Natural killer cell treated with Interleukin-12 subunit alpha and Interleukin-12 subunit beta and Interleukin-15 and Interleukin-18, amount 100 ng/mL, for 72 hours (primary cell): Measurements from ENCODE around the gene WBP2NL. TPM values are rescaled to one million over a fixed set of nuclear protein-coding genes. Genes with fewer than 3 reads are reported as not detected.

Source experiments
- ATAC-seq, 2 donors: fragments of 150-1000 bp; cut with Tn5 transposase in 1 of 2; sonication (Bioruptor Pico), chemical (Tn5 transposase) in 1 of 2; 2 replicates each; pipeline ENCODE4 v1.10.0; 2021
- DNase-seq: peaks from one replicate; pipeline ENCODE4 v3.0.0; 2022; ENCODE audit warnings: low spot score
- H3K27ac Mint-ChIP-seq, 2 donors: 1 replicate in 1 of 2; 2 replicates in 1 of 2; pipeline ENCODE4 v1.8.0; 2022; ENCODE audit warnings: mixed read lengths in 2 of 2, mild to moderate bottlenecking in 1 of 2, moderate library complexity in 1 of 2
- H3K27me3 Mint-ChIP-seq, 2 donors: 1 replicate in 1 of 2; 2 replicates in 1 of 2; pipeline ENCODE4 v1.8.0; 2022; ENCODE audit warnings: mixed read lengths in 2 of 2
- H3K36me3 Mint-ChIP-seq: one replicate; pipeline ENCODE4 v1.8.0; 2022; ENCODE audit warnings: mixed read lengths
- H3K4me1 Mint-ChIP-seq, 2 donors: 1 replicate in 1 of 2; 2 replicates in 1 of 2; pipeline ENCODE4 v1.8.0; 2022; ENCODE audit warnings: low read depth in 2 of 2, mixed read lengths in 2 of 2, mild to moderate bottlenecking in 1 of 2
- H3K4me3 Mint-ChIP-seq: one replicate; pipeline ENCODE4 v1.8.0; 2022; ENCODE audit warnings: mixed read lengths
- H3K9me3 Mint-ChIP-seq: 2 replicates; pipeline ENCODE4 v1.8.0; 2022; ENCODE audit warnings: mixed read lengths
- total RNA-seq, 2 donors: library from RNA; stranded (reverse); gene quantifications; one replicate each; pipeline ENCODE4 v1.2.3, GENCODE V29; 2022

The WBP2NL gene
- total RNA-seq, 2 donors from 2014 or later = 1.5 to 1.7 TPM

- ATAC-seq = no peak
- H3K36me3 Mint-ChIP-seq = no peaks in the 10 kb centered on the region
- DNase-seq = no peak
- peaks cover 12 to 15% of the 10 kb centered on the region in 2 donors for H3K27me3 Mint-ChIP-seq
- H3K4me3 Mint-ChIP-seq = no peak overlapping the region
- no peak overlapping the region for H3K27ac Mint-ChIP-seq
- peaks cover 5 to 7% of the 10 kb centered on the region in 2 donors for H3K4me1 Mint-ChIP-seq
- H3K9me3 Mint-ChIP-seq = no peaks in the 10 kb centered on the region
Observed at GRCh38 chr22:41970601-41971000, 28.0 kb upstream of the WBP2NL start.

DNA sequence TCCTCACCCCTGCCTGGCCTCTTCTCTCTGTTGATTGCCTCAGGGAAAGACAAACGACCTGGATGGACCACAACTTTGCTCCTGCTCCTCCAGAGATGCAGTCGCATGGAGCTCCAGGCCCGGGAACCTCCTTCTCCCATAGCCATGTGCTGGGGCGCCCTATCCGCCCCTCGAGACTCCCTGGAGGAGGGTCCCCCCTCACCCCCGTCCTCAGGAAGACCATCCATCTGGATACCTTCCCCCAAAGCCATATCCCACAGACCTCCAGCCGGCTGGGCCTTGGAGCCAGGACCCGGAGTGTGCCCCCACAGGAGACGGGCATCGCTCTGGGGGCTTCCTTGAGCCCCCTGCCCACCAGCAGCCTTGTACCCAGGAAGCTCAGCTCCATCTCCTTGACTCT is 27.2 kb upstream of the WBP2NL start:
- no peak overlapping the region for H3K4me3 Mint-ChIP-seq
- H3K4me1 Mint-ChIP-seq = peaks cover 8 to 9% of the 10 kb centered on the region in 2 donors
- peaks cover 18 to 23% of the 10 kb centered on the region in 2 donors for H3K27me3 Mint-ChIP-seq
- no peaks in the 10 kb centered on the region for H3K9me3 Mint-ChIP-seq
- H3K36me3 Mint-ChIP-seq = no peaks in the 10 kb centered on the region
- H3K27ac Mint-ChIP-seq = no peak overlapping the region
- DNase-seq = no peak
- ATAC-seq = no peak

- Mint-ChIP-seq H3K27ac (no peak overlapping the region), H3K4me1 (peaks cover 5% of the 10 kb centered on the region in 2 donors), H3K9me3 (no peaks in the 10 kb centered on the region), H3K4me3 (no peak overlapping the region), H3K36me3 (no peaks in the 10 kb centered on the region), H3K27me3 (peaks cover 30 to 41% of the 10 kb centered on the region in 2 donors)
- ATAC-seq (no peak), DNase-seq (no peak)
Observed at GRCh38 chr22:41974691-41975290, 23.8 kb upstream of the WBP2NL start.

GRCh38 chr22:41975299-41976069 is 23.1 kb upstream of the WBP2NL start:
- H3K27ac Mint-ChIP-seq = no peak overlapping the region
- peak overlapping the region; percentile 63 for H3K4me3 Mint-ChIP-seq
- no peak for DNase-seq
- H3K27me3 Mint-ChIP-seq = peaks cover 30 to 41% of the 10 kb centered on the region in 2 donors
- no peak for ATAC-seq
- no peaks in the 10 kb centered on the region for H3K9me3 Mint-ChIP-seq
- H3K36me3 Mint-ChIP-seq = no peaks in the 10 kb centered on the region
- peaks cover 5% of the 10 kb centered on the region in 2 donors for H3K4me1 Mint-ChIP-seq

GRCh38 chr22:41976070-41976901 is 22.3 kb upstream of the WBP2NL start:
- peak; percentile 67 to 77 for ATAC-seq
- no peak for DNase-seq
- Mint-ChIP-seq H3K36me3 (no peaks in the 10 kb centered on the region), H3K4me3 (peak overlapping the region; percentile 63), H3K27ac (no peak overlapping the region), H3K9me3 (no peaks in the 10 kb centered on the region), H3K27me3 (peaks cover 30 to 41% of the 10 kb centered on the region in 2 donors), H3K4me1 (peaks cover 5% of the 10 kb centered on the region in 2 donors)

DNA sequence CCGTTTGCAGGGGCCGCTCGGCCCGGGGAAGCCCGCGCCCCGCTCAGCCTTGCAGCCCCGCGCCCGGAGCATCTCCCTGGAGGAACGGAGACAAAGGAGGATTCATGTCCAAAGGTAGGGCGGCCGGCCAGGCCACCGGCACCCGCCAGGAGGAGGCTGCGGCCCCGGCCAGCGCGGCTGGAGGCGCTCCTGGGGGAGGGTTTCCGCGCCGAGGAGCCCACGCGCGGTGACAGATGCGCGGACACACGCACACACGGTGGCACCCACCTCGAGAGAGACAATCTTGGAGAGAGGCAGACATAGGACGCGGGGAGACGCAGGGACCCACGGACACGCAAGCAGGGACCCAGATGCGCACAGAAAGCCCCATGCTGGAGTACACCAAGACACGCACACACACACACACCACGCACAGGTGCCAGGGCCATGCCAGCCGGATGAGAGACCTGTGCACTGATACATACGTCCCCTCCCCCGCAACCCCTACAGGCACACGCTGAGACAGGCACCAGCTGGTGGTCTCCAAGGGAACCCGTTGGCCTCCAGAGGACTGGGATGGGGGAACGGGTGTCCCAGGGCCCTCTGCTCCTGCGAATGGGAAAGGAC is 21.5 kb upstream of the WBP2NL start:
- Mint-ChIP-seq H3K27me3 (peaks cover 30 to 41% of the 10 kb centered on the region in 2 donors), H3K4me3 (no peak overlapping the region), H3K27ac (no peak overlapping the region), H3K4me1 (peaks cover 5% of the 10 kb centered on the region in 2 donors), H3K36me3 (no peaks in the 10 kb centered on the region), H3K9me3 (no peaks in the 10 kb centered on the region)
- ATAC-seq = no peak
- no peak for DNase-seq

GRCh38 chr22:41978732-41979131 is 19.9 kb upstream of the WBP2NL start:
- H3K27ac Mint-ChIP-seq = no peak overlapping the region
- no peaks in the 10 kb centered on the region for H3K9me3 Mint-ChIP-seq
- H3K4me1 Mint-ChIP-seq = peaks cover 5% of the 10 kb centered on the region in 2 donors
- H3K36me3 Mint-ChIP-seq = no peaks in the 10 kb centered on the region
- H3K27me3 Mint-ChIP-seq = peaks cover 21 to 42% of the 10 kb centered on the region in 2 donors
- no peak for DNase-seq
- H3K4me3 Mint-ChIP-seq = no peak overlapping the region
- ATAC-seq = no peak

- no peak for ATAC-seq
- no peak overlapping the region for H3K27ac Mint-ChIP-seq
- no peaks in the 10 kb centered on the region for H3K9me3 Mint-ChIP-seq
Observed at GRCh38 chr22:41979423-41980250, 19.0 kb upstream of the WBP2NL start.

DNA sequence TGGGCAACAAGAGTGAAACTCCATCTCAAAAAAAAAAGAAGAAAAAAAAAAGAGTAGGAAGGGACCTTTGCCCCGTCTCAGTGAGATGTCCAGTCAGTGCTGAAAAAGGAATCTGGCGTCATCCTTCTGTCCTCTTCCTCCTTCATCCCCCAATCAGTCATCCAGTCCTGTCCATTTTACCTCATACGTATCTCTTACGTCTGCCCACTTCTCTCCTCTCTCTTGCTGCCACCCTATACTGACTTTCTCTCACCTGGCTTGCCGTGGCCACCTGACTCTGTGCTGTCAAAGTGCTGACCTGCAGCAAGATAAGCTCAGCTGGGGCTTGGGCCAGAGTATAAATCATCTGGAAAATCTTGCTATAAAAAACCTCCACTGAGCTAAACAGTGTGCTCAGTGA is 15.7 kb upstream of the WBP2NL start:
- Mint-ChIP-seq H3K36me3 (no peaks in the 10 kb centered on the region), H3K9me3 (no peaks in the 10 kb centered on the region), H3K27ac (no peak overlapping the region), H3K4me3 (no peak overlapping the region), H3K4me1 (no peaks in the 10 kb centered on the region), H3K27me3 (peaks cover 7 to 24% of the 10 kb centered on the region in 2 donors)
- ATAC-seq (no peak), DNase-seq (no peak)

More at GRCh38 chr22:41979423-41980250, 19.0 kb upstream of the WBP2NL start:
- peaks cover 21 to 42% of the 10 kb centered on the region in 2 donors for H3K27me3 Mint-ChIP-seq
- no peak for DNase-seq
- peaks cover 5% of the 10 kb centered on the region in 2 donors for H3K4me1 Mint-ChIP-seq
- no peak overlapping the region for H3K4me3 Mint-ChIP-seq
- H3K36me3 Mint-ChIP-seq = no peaks in the 10 kb centered on the region

- H3K27me3 Mint-ChIP-seq = peaks cover 1 to 19% of the 10 kb centered on the region in 2 donors
- DNase-seq (no peak), ATAC-seq (no peak)
- no peak overlapping the region for H3K4me3 Mint-ChIP-seq
- H3K4me1 Mint-ChIP-seq = no peaks in the 10 kb centered on the region
- no peaks in the 10 kb centered on the region for H3K9me3 Mint-ChIP-seq
- H3K36me3 Mint-ChIP-seq = no peaks in the 10 kb centered on the region
- H3K27ac Mint-ChIP-seq = no peak overlapping the region
Observed at GRCh38 chr22:41983513-41984405, 14.8 kb upstream of the WBP2NL start.

DNA sequence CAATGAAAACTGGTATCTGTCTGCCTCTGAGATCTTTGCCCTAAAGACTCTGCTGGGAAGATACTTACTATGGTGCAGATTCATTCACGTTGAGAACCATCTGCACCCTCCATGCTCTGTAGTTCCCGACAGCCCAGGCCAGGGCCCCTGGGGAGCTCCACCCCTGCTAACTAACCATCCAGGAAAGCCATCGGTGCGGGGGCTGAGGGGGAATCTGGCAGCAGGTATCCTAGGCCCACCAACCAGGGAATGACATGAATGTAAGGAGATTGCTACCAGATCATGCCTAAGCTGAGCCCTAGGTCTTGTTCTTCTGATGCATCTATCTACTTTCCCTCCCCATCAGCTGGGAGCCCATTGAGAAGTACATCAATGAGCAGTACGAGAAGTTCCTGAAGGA is 11.3 kb upstream of the WBP2NL start:
- no peaks in the 10 kb centered on the region for H3K36me3 Mint-ChIP-seq
- peaks cover 0 to 11% of the 10 kb centered on the region in 2 donors for H3K27me3 Mint-ChIP-seq
- DNase-seq = no peak
- no peak for ATAC-seq
- no peaks in the 10 kb centered on the region for H3K4me1 Mint-ChIP-seq
- no peaks in the 10 kb centered on the region for H3K9me3 Mint-ChIP-seq
- H3K27ac Mint-ChIP-seq = no peak overlapping the region
- H3K4me3 Mint-ChIP-seq = no peak overlapping the region

DNA sequence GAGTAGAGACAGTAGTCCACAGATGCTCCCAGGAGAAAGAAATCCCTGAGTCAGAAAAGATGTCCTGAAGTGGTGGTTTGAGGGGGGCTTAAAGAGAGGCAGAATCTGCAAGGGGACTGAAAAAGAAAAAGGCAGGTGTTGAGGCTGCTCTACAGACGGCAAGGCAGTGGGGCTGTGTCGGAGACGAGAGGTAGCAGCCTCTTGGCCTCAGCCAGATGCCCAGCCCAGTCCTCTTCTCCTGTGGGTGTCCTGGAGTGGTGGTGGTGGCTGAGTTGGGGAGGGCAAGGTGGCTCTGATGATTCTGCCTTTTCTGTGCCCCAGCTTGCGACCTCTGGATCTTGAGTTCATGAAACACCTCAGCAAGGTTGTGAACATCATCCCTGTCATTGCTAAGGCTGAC is 9.3 kb upstream of the WBP2NL start:
- DNase-seq (no peak), ATAC-seq (peak in 1 of 2 donors; percentile 24)
- no peaks in the 10 kb centered on the region for H3K9me3 Mint-ChIP-seq
- no peaks in the 10 kb centered on the region for H3K36me3 Mint-ChIP-seq
- peaks cover 0 to 9% of the 10 kb centered on the region in 2 donors for H3K27me3 Mint-ChIP-seq
- H3K4me1 Mint-ChIP-seq = no peaks in the 10 kb centered on the region
- H3K4me3 Mint-ChIP-seq = no peak overlapping the region
- H3K27ac Mint-ChIP-seq = no peak overlapping the region
